HEK293 (cell line): ENCODE measurements around the gene SLC17A1.

Experiments
- CTCF ChIA-PET: fragments of 350-600 bp; formaldehyde crosslinking; extraction: SDS; loops from one replicate; lab custom pipeline; 2021; ENCODE audit warnings: antibody characterized with exemption; lab: Yijun Ruan, JAX
- POLR2A ChIA-PET: fragments of 300-600 bp; formaldehyde crosslinking; extraction: SDS; loops from one replicate; lab custom pipeline; 2020; ENCODE audit warnings: antibody characterized with exemption, inconsistent platforms; lab: Yijun Ruan, JAX
- H3K27ac ChIP-seq: fragments of 200-500 bp; sonication (Bioruptor generic); 2 replicates; pipeline ENCODE4 v1.5.1; 2014; ENCODE audit warnings: low read depth, low read length, control low read depth, inconsistent platforms; ENCODE audit errors: extremely low read depth
- H3K36me3 ChIP-seq, 2 experiments: fragments of 200-500 bp in 1 of 2; sonication (Bioruptor generic) in 1 of 2; 1 replicate in 1 of 2; 2 replicates in 1 of 2; pipeline ENCODE4 v1.5.1; 2014 to 2017; ENCODE audit warnings: inconsistent platforms in 2 of 2, low read length in 2 of 2; ENCODE audit not compliant: control insufficient read depth in 2 of 2, insufficient read depth in 1 of 2
- H3K4me1 ChIP-seq: fragments of 200-500 bp; sonication (Bioruptor generic); 2 replicates; pipeline ENCODE4 v1.5.1; 2014; ENCODE audit warnings: mild to moderate bottlenecking, low read length, inconsistent platforms; ENCODE audit not compliant: control insufficient read depth, insufficient read depth
- H3K4me3 ChIP-seq: 2 replicates; pipeline ENCODE4 v1.5.1; 2011; ENCODE audit warnings: low read depth, mild to moderate bottlenecking, control low read depth, low read length, moderate library complexity
- H3K9me3 ChIP-seq: fragments of 200-500 bp; sonication (Bioruptor generic); 2 replicates; pipeline ENCODE4 v1.5.1; 2014; ENCODE audit warnings: low read depth, low read length, inconsistent platforms; ENCODE audit not compliant: control insufficient read depth, insufficient read depth
- AEBP2 ChIP-seq: fragments of 450-650 bp; formaldehyde crosslinking; IDR thresholded peaks from 2 replicates; pipeline ENCODE4 v1.5.1; 2016; ENCODE audit warnings: missing biosample characterization, missing genetic modification characterization, borderline replicate concordance
- HOXC10 ChIP-seq: sonication (generic); formaldehyde crosslinking; IDR thresholded peaks from 2 replicates; pipeline ENCODE4 v1.8.1; 2023; ENCODE audit warnings: mild to moderate bottlenecking, missing genetic modification reagents
- KLF17 ChIP-seq: fragments of 450-650 bp; formaldehyde crosslinking; IDR thresholded peaks from 2 replicates; pipeline ENCODE4 v1.5.1; 2016; ENCODE audit warnings: missing biosample characterization, missing genetic modification characterization
- MYNN ChIP-seq: fragments of 450-650 bp; formaldehyde crosslinking; IDR thresholded peaks from 2 replicates; pipeline ENCODE4 v1.5.1; 2016; ENCODE audit warnings: missing biosample characterization, missing genetic modification characterization, borderline replicate concordance
- OVOL3 ChIP-seq: fragments of 450-650 bp; formaldehyde crosslinking; IDR thresholded peaks from 2 replicates; pipeline ENCODE4 v1.5.1; 2016; ENCODE audit warnings: missing biosample characterization, missing genetic modification characterization
- PRDM6 ChIP-seq: fragments of 450-650 bp; formaldehyde crosslinking; IDR thresholded peaks from 2 replicates; pipeline ENCODE4 v1.5.1; 2017; ENCODE audit warnings: missing biosample characterization, missing genetic modification characterization
- REPIN1 ChIP-seq: fragments of 450-650 bp; formaldehyde crosslinking; IDR thresholded peaks from 2 replicates; pipeline ENCODE4 v1.5.1; 2017; ENCODE audit warnings: missing biosample characterization, missing genetic modification characterization, low read depth
- TCF7L2 ChIP-seq: IDR thresholded peaks from 2 replicates; pipeline ENCODE4 v1.6.1; 2011; ENCODE audit warnings: low read depth, mild to moderate bottlenecking, inconsistent platforms, low read length, moderate library complexity, borderline replicate concordance
- ZFP3 ChIP-seq: fragments of 450-650 bp; formaldehyde crosslinking; IDR thresholded peaks from 2 replicates; pipeline ENCODE4 v1.5.1; 2016; ENCODE audit warnings: low read depth, missing biosample characterization, missing genetic modification characterization
- ZNF133 ChIP-seq: fragments of 450-650 bp; formaldehyde crosslinking; IDR thresholded peaks from 2 replicates; pipeline ENCODE4 v1.5.1; 2016; ENCODE audit warnings: missing biosample characterization, missing genetic modification characterization
- ZNF175 ChIP-seq: fragments of 450-650 bp; formaldehyde crosslinking; IDR thresholded peaks from 2 replicates; pipeline ENCODE4 v1.5.1; 2016; ENCODE audit warnings: missing biosample characterization, missing genetic modification characterization
- ZNF280C ChIP-seq: fragments of 450-650 bp; formaldehyde crosslinking; IDR thresholded peaks from 2 replicates; pipeline ENCODE4 v1.5.1; 2016; ENCODE audit warnings: missing biosample characterization, missing genetic modification characterization
- ZNF366 ChIP-seq: fragments of 450-650 bp; formaldehyde crosslinking; conservative IDR thresholded peaks from 2 replicates; pipeline ENCODE4 v1.5.1; 2016; ENCODE audit warnings: missing biosample characterization, missing genetic modification characterization
- ZNF423 ChIP-seq: fragments of 450-650 bp; formaldehyde crosslinking; IDR thresholded peaks from 2 replicates; pipeline ENCODE4 v1.5.1; 2016; ENCODE audit warnings: missing biosample characterization, missing genetic modification characterization
- ZNF488 ChIP-seq: fragments of 450-650 bp; formaldehyde crosslinking; IDR thresholded peaks from 2 replicates; pipeline ENCODE4 v1.5.1; 2016; ENCODE audit warnings: missing biosample characterization, missing genetic modification characterization
- ZNF549 ChIP-seq: fragments of 450-650 bp; IDR thresholded peaks from 2 replicates; pipeline ENCODE4 v1.5.1; 2018; ENCODE audit warnings: missing biosample characterization, missing genetic modification characterization, mild to moderate bottlenecking, inconsistent platforms, moderate library complexity
- ZNF791 ChIP-seq: fragments of 450-650 bp; formaldehyde crosslinking; IDR thresholded peaks from 2 replicates; pipeline ENCODE4 v1.5.1; 2016; ENCODE audit warnings: missing biosample characterization, missing genetic modification characterization
- ZNF843 ChIP-seq: fragments of 450-650 bp; formaldehyde crosslinking; IDR thresholded peaks from 2 replicates; pipeline ENCODE4 v1.5.1; 2016; ENCODE audit warnings: missing biosample characterization, missing genetic modification characterization
- ZSCAN18 ChIP-seq: fragments of 450-650 bp; formaldehyde crosslinking; IDR thresholded peaks from 2 replicates; pipeline ENCODE4 v1.5.1; 2016; ENCODE audit warnings: missing biosample characterization, missing genetic modification characterization
- TF ChIP-seq, protein P1 (sequence below): fragments of 450-650 bp; formaldehyde crosslinking; IDR thresholded peaks from 2 replicates; pipeline ENCODE4 v1.5.1; 2016; ENCODE audit warnings: missing biosample characterization, missing genetic modification characterization

SLC17A1 gene

GRCh38 chr6:25745836-25746235 lies 86.0 kb downstream of the SLC17A1 start (continued):
- TF ChIP-seq ZSCAN18 (tag by site-specific recombination) (no peak), MYNN (no peak), TCF7L2 (no peak), ZNF791 (tag by site-specific recombination) (no peak), OVOL3 (tag by site-specific recombination) (no peak), ZNF423 (tag by site-specific recombination) (no peak)

- ChIA-PET CTCF (no interaction called here), POLR2A (no interaction called here)
- H3K27ac ChIP-seq = no peak overlapping the region
- TF ChIP-seq ZNF549 (tag by site-specific recombination) (no peak), ZNF280C (tag by site-specific recombination) (no peak), ZNF791 (tag by site-specific recombination) (no peak), ZFP3 (tag by site-specific recombination) (no peak), ZNF488 (tag by site-specific recombination) (no peak), ZNF175 (tag by site-specific recombination) (no peak)
- no peaks in the 10 kb centered on the region for H3K36me3 ChIP-seq
- H3K4me1 ChIP-seq = no peaks in the 10 kb centered on the region
- H3K9me3 ChIP-seq = no peaks in the 10 kb centered on the region
- no peak overlapping the region for H3K4me3 ChIP-seq
Measured at GRCh38 chr6:25743868-25744267, 88.0 kb downstream of the SLC17A1 start.

DNA sequence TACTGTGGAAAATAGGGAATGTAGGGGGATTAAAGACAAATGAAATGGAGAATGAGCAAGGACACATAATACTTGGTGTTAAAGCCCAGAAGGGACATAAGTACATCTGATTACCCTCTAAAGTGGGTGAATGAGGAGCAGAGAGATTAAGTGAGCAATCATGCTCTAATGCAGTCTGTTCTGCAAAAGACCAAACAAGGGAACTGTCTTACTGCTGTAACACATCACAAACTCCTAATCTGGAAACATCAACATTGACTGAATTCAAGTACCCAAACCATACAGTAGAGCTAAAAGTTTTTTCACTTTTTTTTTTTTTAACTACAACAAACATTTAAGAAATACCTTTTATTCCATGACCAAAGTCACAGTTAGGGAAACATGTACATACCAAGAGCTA lies 96.6 kb downstream of the SLC17A1 start:
- Histone ChIP-seq H3K36me3 (no peaks in the 10 kb centered on the region), H3K4me1 (no peaks in the 10 kb centered on the region), H3K27ac (no peak overlapping the region), H3K4me3 (no peak overlapping the region), H3K9me3 (no peaks in the 10 kb centered on the region)
- ChIA-PET POLR2A (no interaction called here), CTCF (interaction anchor here (0.6 to 3.3 kb wide), 3 partner anchors 15 to 194 kb away, joined by 3 to 23 read pairs (median 5); no protein-coding TSS in a partner anchor)
- TF ChIP-seq AEBP2 = no peak
- TF ChIP-seq HOXC10 = no peak
- TF ChIP-seq, protein P1, sequence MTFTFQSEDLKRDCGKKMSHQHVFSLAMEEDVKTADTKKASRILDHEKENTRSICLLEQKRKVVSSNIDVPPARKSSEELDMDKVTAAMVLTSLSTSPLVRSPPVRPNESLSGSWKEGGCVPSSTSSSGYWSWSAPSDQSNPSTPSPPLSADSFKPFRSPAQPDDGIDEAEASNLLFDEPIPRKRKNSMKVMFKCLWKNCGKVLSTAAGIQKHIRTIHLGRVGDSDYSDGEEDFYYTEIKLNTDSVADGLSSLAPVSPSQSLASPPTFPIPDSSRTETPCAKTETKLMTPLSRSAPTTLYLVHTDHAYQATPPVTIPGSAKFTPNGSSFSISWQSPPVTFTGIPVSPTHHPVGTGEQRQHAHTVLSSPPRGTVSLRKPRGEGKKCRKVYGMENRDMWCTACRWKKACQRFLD = no peak
- no peak for TF ChIP-seq PRDM6 (tag by site-specific recombination)
- TF ChIP-seq ZNF366 (tag by site-specific recombination) = no peak
- no peak for TF ChIP-seq ZNF133 (tag by site-specific recombination)
- TF ChIP-seq ZNF843 (tag by site-specific recombination) = no peak
- TF ChIP-seq REPIN1 (tag by site-specific recombination) = no peak
- no peak for TF ChIP-seq KLF17 (tag by site-specific recombination)
